ENCODE measurements around the gene CAMK2D. TPM values are rescaled to one million over a fixed set of nuclear protein-coding genes. Genes with fewer than 3 reads are reported as not detected.

Gene CAMK2D
- polyA plus RNA-seq, 3 donors, result 10.4 to 30.6 (median 19.6) TPM

DNA sequence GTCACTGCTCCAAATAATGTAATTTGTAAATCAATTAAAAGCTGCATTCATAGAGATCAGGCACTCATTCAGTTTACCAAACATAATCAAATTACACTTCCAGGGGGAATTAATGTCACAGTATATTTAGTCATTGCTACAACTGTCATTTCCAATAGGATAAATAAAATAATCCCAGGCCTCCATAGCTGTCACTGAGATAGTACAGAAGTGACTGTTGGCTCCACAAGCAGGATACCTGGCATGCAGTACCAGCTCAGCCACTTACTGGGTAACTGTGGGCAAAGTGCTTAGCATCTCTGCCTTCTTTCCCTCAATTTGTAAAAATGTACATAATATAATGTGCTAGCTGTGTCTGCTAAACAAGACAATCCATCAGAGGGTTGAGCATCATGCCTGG is 128.1 kb downstream of the CAMK2D start:
- no peaks in the 10 kb centered on the region for H3K36me3 ChIP-seq (replicated peaks in 1 of 2; ENCODE audit: control insufficient read depth in 1 of 2, insufficient read depth in 2 of 2, low read length in 2 of 2)
- H3K4me1 ChIP-seq (ENCODE audit: control insufficient read depth in 1 of 2, insufficient read depth in 2 of 2, low read length in 2 of 2), result peaks cover 5 to 6% of the 10 kb centered on the region in 2 donors
- no peak overlapping the region for H3K27ac ChIP-seq (ENCODE audit: low read depth in 1 of 2, low read length in 2 of 2)
- no peak overlapping the region for H3K27ac Mint-ChIP-seq
- H3K4me3 Mint-ChIP-seq, result no peak overlapping the region
- no peaks in the 10 kb centered on the region for H3K27me3 ChIP-seq (ENCODE audit: control insufficient read depth in 2 of 2, insufficient read depth in 2 of 2, low read length in 2 of 2)
- no peak for DNase-seq
- H3K9me3 ChIP-seq (replicated peaks in 1 of 2; ENCODE audit: control insufficient read depth in 1 of 2, insufficient read depth in 1 of 2, low read length in 2 of 2), result no peaks in the 10 kb centered on the region
- TF ChIP-seq, protein P1, sequence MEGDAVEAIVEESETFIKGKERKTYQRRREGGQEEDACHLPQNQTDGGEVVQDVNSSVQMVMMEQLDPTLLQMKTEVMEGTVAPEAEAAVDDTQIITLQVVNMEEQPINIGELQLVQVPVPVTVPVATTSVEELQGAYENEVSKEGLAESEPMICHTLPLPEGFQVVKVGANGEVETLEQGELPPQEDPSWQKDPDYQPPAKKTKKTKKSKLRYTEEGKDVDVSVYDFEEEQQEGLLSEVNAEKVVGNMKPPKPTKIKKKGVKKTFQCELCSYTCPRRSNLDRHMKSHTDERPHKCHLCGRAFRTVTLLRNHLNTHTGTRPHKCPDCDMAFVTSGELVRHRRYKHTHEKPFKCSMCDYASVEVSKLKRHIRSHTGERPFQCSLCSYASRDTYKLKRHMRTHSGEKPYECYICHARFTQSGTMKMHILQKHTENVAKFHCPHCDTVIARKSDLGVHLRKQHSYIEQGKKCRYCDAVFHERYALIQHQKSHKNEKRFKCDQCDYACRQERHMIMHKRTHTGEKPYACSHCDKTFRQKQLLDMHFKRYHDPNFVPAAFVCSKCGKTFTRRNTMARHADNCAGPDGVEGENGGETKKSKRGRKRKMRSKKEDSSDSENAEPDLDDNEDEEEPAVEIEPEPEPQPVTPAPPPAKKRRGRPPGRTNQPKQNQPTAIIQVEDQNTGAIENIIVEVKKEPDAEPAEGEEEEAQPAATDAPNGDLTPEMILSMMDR (IDR thresholded peaks at IDR 0.05), result no peak
- H3K4me1 Mint-ChIP-seq, result peaks cover 12% of the 10 kb centered on the region
- intact Hi-C loops (cut with micrococcal nuclease), result no loop called here
- H3K9me3 Mint-ChIP-seq, result no peaks in the 10 kb centered on the region
- no peak overlapping the region for H3K4me3 ChIP-seq (replicated peaks in 1 of 3; ENCODE audit: low read depth in 2 of 3, low read length in 3 of 3)
- peaks cover 68% of the 10 kb centered on the region for H4K20me1 ChIP-seq (ENCODE audit: insufficient read depth, low read length)
- H2AFZ ChIP-seq (ENCODE audit: insufficient read depth, low read depth, low read length, poor library complexity, severe bottlenecking), result no peak overlapping the region
- H3K9ac ChIP-seq (ENCODE audit: insufficient read depth, low read length, poor library complexity, severe bottlenecking), result no peak overlapping the region
- peaks cover 0 to 2% (median 0%) of the 10 kb centered on the region in 3 donors for H3K27me3 Mint-ChIP-seq (ENCODE audit: low read depth in 3 of 3)
- no peak overlapping the region for H3K4me2 ChIP-seq (replicated peaks; ENCODE audit: extremely low read depth, low read length, poor library complexity, severe bottlenecking)
- no peaks in the 10 kb centered on the region for H3K79me2 ChIP-seq (ENCODE audit: insufficient read depth, low read length)
- H3K36me3 Mint-ChIP-seq, result no peaks in the 10 kb centered on the region

DNA sequence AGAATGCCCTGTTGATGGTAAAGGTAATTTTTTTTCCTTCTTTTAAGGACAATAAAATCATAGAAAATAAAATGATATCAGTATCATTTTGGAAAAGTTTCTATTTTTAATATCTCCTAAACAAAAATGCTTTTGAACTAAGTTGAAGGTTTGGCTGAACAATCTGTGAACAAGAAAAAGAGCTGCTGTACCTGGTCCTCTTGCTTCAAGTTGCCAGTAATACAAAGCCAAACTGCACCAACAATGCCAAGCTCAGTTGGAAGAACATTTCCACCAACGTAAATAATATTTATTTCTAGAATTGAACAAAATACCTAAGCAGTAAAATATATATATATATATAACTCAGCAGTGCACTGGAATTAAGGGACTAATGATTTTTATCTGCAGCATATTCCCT is 132.8 kb downstream of the CAMK2D start:
- Mint-ChIP-seq H3K27ac (no peak overlapping the region), H3K9me3 (no peaks in the 10 kb centered on the region), H3K4me1 (no peaks in the 10 kb centered on the region), H3K27me3 (ENCODE audit: low read depth in 3 of 3) (peaks cover 0 to 2% (median 0%) of the 10 kb centered on the region in 3 donors), H3K4me3 (no peak overlapping the region), H3K36me3 (peaks cover 2 to 4% of the 10 kb centered on the region in 2 donors)
- Histone ChIP-seq H3K4me3 (replicated peaks in 1 of 3; ENCODE audit: low read depth in 2 of 3, low read length in 3 of 3) (no peak overlapping the region), H3K4me1 (ENCODE audit: control insufficient read depth in 1 of 2, insufficient read depth in 2 of 2, low read length in 2 of 2) (no peaks in the 10 kb centered on the region), H3K9ac (ENCODE audit: insufficient read depth, low read length, poor library complexity, severe bottlenecking) (no peak overlapping the region), H3K79me2 (ENCODE audit: insufficient read depth, low read length) (no peaks in the 10 kb centered on the region), H4K20me1 (ENCODE audit: insufficient read depth, low read length) (peaks cover 39% of the 10 kb centered on the region), H3K4me2 (replicated peaks; ENCODE audit: extremely low read depth, low read length, poor library complexity, severe bottlenecking) (no peak overlapping the region), H2AFZ (ENCODE audit: insufficient read depth, low read depth, low read length, poor library complexity, severe bottlenecking) (no peak overlapping the region), H3K27ac (ENCODE audit: low read depth in 1 of 2, low read length in 2 of 2) (no peak overlapping the region), H3K9me3 (replicated peaks in 1 of 2; ENCODE audit: control insufficient read depth in 1 of 2, insufficient read depth in 1 of 2, low read length in 2 of 2) (no peaks in the 10 kb centered on the region), H3K27me3 (ENCODE audit: control insufficient read depth in 2 of 2, insufficient read depth in 2 of 2, low read length in 2 of 2) (no peaks in the 10 kb centered on the region), H3K36me3 (replicated peaks in 1 of 2; ENCODE audit: control insufficient read depth in 1 of 2, insufficient read depth in 2 of 2, low read length in 2 of 2) (no peaks in the 10 kb centered on the region)
- TF ChIP-seq, protein P1 (IDR thresholded peaks at IDR 0.05), result no peak
- WGBS (ENCODE audit: insufficient coverage), result no CpG with 5 or more reads among the region's 1 CpG
- DNase-seq, result no peak
- intact Hi-C loops (cut with micrococcal nuclease), result no loop called here

Measured in CD14-positive monocyte (primary cell).